Measurements from ENCODE around the gene PARD6G. TPM values are rescaled to one million over a fixed set of nuclear protein-coding genes. Genes with fewer than 3 reads are reported as not detected.

PARD6G gene
- total and polyA plus RNA-seq, 2 experiments from 2014 or later: 8.2 to 11.8 TPM

DNA sequence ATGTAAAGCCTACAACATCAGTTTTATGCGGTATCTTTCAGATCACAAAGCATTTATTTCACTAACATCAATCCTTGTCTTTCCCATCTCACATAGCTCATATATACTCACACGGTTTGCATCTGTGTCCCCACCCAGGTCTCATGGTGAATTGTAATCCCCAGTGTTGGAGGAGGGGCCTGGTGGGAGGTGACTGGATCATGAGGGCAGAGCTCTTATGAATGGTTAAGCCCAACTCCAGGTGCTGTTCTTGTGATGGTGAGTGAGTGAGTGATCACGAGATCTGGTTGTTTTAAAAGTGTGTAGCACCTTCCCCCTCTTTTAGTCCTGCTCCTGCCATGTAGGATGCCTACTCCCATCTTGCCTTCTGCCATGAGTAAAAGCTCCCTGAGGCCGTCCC is 42.0 kb downstream of the PARD6G start:
- no peak for DNase-seq (ENCODE audit: low spot score)
- peaks cover 6% of the 10 kb centered on the region for H3K79me2 ChIP-seq
- H3K36me3 ChIP-seq (replicated peaks; ENCODE audit: insufficient read depth, low read depth): no peaks in the 10 kb centered on the region
- peaks cover 4% of the 10 kb centered on the region for H3K4me1 ChIP-seq (ENCODE audit: insufficient read depth)
- no peak overlapping the region for H3K4me3 ChIP-seq
- H2AFZ ChIP-seq: no peak overlapping the region
- H3K27ac ChIP-seq: no peak overlapping the region
- TF ChIP-seq, protein P1, sequence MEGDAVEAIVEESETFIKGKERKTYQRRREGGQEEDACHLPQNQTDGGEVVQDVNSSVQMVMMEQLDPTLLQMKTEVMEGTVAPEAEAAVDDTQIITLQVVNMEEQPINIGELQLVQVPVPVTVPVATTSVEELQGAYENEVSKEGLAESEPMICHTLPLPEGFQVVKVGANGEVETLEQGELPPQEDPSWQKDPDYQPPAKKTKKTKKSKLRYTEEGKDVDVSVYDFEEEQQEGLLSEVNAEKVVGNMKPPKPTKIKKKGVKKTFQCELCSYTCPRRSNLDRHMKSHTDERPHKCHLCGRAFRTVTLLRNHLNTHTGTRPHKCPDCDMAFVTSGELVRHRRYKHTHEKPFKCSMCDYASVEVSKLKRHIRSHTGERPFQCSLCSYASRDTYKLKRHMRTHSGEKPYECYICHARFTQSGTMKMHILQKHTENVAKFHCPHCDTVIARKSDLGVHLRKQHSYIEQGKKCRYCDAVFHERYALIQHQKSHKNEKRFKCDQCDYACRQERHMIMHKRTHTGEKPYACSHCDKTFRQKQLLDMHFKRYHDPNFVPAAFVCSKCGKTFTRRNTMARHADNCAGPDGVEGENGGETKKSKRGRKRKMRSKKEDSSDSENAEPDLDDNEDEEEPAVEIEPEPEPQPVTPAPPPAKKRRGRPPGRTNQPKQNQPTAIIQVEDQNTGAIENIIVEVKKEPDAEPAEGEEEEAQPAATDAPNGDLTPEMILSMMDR (IDR thresholded peaks at IDR 0.05; ENCODE audit: poor library complexity): no peak
- TF ChIP-seq EZH2 (IDR thresholded peaks at IDR 0.05; ENCODE audit: borderline replicate concordance): no peak
- TF ChIP-seq EZH2phosphoT487 (IDR thresholded peaks at IDR 0.05; ENCODE audit: low read depth, severe bottlenecking, unreplicated experiment): no peak
- H4K20me1 ChIP-seq (ENCODE audit: insufficient read depth, poor library complexity, severe bottlenecking): no peaks in the 10 kb centered on the region
- no peaks in the 10 kb centered on the region for H3K9me3 ChIP-seq (ENCODE audit: low read depth)
- H3K4me2 ChIP-seq: no peak overlapping the region
- WGBS (ENCODE audit: low lambda C conversion rate, missing lambda C conversion rate): 93% methylated on average over 4 of the region's 4 CpGs
- no peaks in the 10 kb centered on the region for H3K27me3 ChIP-seq
- no peaks in the 10 kb centered on the region for H3K9me2 ChIP-seq (replicated peaks; ENCODE audit: insufficient read depth)

DNA sequence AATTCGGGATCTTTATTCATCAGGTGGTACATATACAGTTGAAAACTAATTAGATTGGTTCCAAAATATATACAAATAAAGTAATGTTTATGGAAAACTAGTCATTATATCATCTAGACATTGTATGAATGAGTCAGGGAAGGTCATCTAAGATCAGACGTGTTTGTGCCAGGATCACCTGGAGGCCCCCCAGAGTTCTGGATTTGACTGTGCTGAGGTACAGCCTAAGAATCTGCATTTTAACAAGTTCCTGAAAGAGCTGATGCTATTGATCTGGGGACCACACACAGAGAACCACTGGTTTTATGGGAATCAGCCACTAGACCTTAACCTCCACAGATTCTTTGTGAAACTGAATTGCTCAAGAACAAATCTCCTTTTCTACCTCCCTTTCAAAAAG is 43.2 kb downstream of the PARD6G start:
- 93% methylated on average over 2 of the region's 2 CpGs for WGBS (ENCODE audit: low lambda C conversion rate, missing lambda C conversion rate)
- Histone ChIP-seq H3K4me3 (no peak overlapping the region), H3K27me3 (no peaks in the 10 kb centered on the region), H3K79me2 (peaks cover 6% of the 10 kb centered on the region), H3K36me3 (replicated peaks; ENCODE audit: insufficient read depth, low read depth) (no peaks in the 10 kb centered on the region), H3K4me2 (no peak overlapping the region), H4K20me1 (ENCODE audit: insufficient read depth, poor library complexity, severe bottlenecking) (no peaks in the 10 kb centered on the region), H3K9me2 (replicated peaks; ENCODE audit: insufficient read depth) (no peaks in the 10 kb centered on the region), H3K9me3 (ENCODE audit: low read depth) (no peaks in the 10 kb centered on the region), H3K27ac (no peak overlapping the region), H2AFZ (no peak overlapping the region), H3K4me1 (ENCODE audit: insufficient read depth) (peaks cover 9% of the 10 kb centered on the region)
- no peak for DNase-seq (ENCODE audit: low spot score)
- TF ChIP-seq EZH2 (IDR thresholded peaks at IDR 0.05; ENCODE audit: borderline replicate concordance) (no peak), EZH2phosphoT487 (IDR thresholded peaks at IDR 0.05; ENCODE audit: low read depth, severe bottlenecking, unreplicated experiment) (no peak)
- TF ChIP-seq, protein P1 (IDR thresholded peaks at IDR 0.05; ENCODE audit: poor library complexity): no peak

DNA sequence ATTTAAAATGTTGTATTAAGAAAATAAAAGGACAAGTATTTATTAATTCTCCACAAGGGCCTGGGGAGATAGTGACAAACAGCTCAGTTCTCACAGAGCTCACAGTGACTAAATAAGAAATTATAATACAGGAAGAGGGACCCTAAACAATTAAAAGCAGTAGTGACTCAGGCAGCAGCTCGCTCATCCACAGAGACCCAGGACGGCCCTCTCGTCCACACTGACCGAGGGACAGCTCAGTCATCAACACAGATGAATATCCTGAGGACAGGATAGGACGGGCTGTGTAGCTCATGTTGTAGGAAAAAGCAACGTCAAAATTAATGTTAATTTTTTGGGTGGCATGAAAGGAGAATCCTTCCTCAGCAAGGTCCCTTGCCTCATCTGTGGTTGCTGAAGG is 44.1 kb downstream of the PARD6G start:
- Histone ChIP-seq H3K79me2 (peaks cover 6% of the 10 kb centered on the region), H3K27ac (no peak overlapping the region), H3K4me2 (no peak overlapping the region), H4K20me1 (ENCODE audit: insufficient read depth, poor library complexity, severe bottlenecking) (no peaks in the 10 kb centered on the region), H3K27me3 (no peaks in the 10 kb centered on the region), H3K9me3 (ENCODE audit: low read depth) (no peaks in the 10 kb centered on the region), H3K4me3 (no peak overlapping the region), H3K9me2 (replicated peaks; ENCODE audit: insufficient read depth) (no peaks in the 10 kb centered on the region), H3K36me3 (replicated peaks; ENCODE audit: insufficient read depth, low read depth) (no peaks in the 10 kb centered on the region), H2AFZ (no peak overlapping the region), H3K4me1 (ENCODE audit: insufficient read depth) (peaks cover 9% of the 10 kb centered on the region)
- no peak for DNase-seq (ENCODE audit: low spot score)
- 89% methylated on average over 6 of the region's 6 CpGs for WGBS (ENCODE audit: low lambda C conversion rate, missing lambda C conversion rate)
- TF ChIP-seq EZH2 (IDR thresholded peaks at IDR 0.05; ENCODE audit: borderline replicate concordance) (no peak), EZH2phosphoT487 (IDR thresholded peaks at IDR 0.05; ENCODE audit: low read depth, severe bottlenecking, unreplicated experiment) (no peak)
- TF ChIP-seq, protein P1 (IDR thresholded peaks at IDR 0.05; ENCODE audit: poor library complexity): no peak
